ENCODE measurements around the gene KRTAP4-2.
"Not testable (repeated sequence)": the region's sequence is repeated elsewhere in the genome, so short reads cannot be mapped to it uniquely, and the experiment has no call there.

Gene KRTAP4-2

DNA sequence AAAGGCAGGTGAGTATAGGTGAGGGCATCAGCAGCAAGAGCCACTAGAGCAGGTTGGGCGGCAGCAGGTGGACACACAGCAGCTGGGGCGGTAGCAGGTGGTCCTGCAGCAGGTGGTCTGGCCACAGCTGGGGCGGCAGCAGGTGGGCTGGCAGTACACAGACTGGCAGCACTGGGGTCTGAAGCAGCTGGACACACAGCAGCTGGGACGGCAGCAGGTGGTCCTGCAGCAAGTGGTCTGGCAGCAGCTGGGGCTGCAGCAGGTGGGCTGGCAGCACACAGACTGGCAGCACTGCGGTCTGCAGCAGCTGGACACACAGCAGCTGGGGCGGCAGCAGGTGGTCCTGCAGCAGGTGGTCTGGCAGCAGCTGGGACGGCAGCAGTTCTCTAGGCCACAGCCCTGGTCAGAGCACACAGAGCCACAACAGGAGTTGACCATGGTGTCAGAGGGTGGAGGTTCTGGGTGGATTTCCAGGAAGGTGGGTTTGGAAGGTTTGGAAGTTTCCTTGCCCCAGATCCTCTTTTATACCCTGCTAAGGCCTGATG, at the start of gene KRTAP4-2:
Gene KRTAP4-2 (minus strand): TSS at position 495 of the 545 bp plus-strand sequence. CDS start 57 bp downstream, at position 438.
- DNase-seq (ENCODE audit: low spot score): no peak

DNA sequence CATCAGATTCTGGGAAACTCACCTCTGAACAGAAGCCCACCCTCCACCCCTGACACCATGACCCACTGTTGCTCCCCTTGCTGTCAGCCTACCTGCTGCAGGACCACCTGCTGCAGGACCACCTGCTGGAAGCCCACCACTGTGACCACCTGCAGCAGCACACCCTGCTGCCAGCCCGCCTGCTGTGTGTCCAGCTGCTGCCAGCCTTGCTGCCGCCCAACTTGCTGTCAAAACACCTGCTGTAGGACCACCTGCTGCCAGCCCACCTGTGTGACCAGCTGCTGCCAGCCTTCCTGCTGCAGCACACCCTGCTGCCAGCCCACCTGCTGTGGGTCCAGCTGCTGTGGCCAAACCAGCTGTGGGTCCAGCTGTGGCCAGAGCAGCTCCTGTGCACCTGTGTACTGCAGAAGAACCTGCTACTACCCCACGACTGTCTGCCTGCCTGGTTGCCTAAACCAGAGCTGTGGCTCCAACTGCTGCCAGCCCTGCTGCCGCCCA, 48.6 kb upstream of the KRTAP4-2 start, which contains the start of gene KRTAP9-2:
Gene KRTAP9-2 (plus strand): TSS at position 51 of the 498 bp plus-strand sequence. CDS start 7 bp downstream, at position 58.
- not testable (repeated sequence) for DNase-seq (ENCODE audit: low spot score)

DNA sequence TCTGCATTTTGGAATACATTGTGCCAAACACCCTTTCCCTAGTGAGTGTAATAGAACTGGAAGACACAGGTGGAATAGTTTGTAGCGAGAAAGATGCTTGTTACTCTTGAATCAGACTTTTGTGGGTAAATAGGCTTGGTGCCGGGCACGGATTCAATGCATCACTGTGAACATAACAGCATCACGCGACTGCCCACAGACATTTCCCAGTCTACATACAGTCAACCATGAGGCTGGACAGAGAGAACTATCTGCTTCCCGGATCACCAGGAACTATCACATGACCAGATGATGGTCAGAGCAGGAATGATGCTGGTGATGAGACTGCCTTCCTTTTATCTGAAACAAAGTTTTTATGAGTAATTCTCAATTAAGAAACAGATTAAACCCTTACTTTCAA, 48.0 kb upstream of the KRTAP4-2 start:
- DNase-seq (ENCODE audit: low spot score): no peak

DNA sequence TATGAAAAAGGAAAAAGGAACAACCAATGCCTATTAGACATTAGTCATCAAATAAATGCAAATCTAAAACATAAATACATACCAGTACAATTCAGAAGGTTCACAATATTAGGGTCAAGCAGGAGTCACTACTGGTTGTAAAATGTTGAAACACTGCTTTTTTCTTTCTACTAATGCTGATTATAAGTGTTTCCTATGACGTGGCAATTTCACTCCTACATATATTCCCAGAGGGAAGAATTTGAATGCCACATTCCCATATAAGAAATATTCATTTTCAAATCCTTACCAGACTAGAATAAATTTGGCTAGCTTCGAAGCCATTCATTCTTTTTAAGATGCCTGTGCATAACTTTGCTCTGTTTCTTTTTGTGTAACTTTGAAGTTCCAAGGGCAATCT, 45.8 kb upstream of the KRTAP4-2 start:
- DNase-seq (ENCODE audit: low spot score): no peak

DNA sequence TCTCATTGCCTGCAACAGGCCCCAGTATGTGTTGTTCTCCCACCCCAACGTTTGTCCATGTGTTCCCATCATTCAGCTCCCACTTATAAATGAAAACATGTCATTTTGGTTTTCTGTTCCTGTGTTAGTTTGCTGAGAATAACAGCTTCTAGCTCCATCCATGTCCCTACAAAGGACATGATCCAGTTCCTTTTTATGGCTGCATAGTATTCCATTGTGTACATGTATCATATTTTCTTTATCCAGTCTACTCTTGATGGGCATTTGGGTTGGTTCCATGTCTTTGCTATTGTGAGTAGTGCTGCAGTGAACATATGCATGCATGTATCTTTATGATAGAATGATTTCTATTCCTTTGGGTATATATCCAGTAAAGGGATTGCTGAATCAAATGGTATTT, 37.7 kb upstream of the KRTAP4-2 start:
- DNase-seq (ENCODE audit: low spot score): no peak

DNA sequence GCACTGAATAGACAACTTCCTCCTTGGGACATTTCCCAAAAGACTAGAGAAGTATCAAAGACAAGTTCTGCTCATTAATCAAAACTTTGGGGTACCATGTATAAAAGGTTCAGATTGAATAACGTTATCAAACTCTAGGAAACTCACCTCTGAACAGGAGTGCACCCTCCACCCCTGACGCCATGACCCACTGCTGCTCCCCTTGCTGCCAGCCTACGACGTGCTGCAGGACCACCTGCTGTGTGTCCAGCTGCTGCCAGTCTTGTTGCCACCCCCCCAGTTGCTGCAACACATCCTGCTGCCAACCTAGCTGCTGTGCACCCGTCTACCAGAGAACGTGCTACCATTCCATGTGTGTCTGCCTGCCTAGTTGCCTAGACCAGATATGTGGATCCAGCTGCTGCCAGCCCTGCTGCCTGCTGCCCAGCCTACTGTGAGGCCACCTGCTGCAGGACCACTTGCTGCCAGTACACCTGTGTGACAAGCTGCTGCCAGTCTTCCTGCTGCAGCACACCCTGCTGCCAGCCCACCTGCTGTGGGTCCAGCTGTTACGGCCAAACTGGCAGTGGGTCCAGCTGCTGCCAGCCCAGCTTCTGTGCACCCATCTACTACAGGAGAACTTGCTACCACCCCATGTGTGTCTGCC, 34.6 kb upstream of the KRTAP4-2 start:
- DNase-seq (ENCODE audit: low spot score): no peak

DNA sequence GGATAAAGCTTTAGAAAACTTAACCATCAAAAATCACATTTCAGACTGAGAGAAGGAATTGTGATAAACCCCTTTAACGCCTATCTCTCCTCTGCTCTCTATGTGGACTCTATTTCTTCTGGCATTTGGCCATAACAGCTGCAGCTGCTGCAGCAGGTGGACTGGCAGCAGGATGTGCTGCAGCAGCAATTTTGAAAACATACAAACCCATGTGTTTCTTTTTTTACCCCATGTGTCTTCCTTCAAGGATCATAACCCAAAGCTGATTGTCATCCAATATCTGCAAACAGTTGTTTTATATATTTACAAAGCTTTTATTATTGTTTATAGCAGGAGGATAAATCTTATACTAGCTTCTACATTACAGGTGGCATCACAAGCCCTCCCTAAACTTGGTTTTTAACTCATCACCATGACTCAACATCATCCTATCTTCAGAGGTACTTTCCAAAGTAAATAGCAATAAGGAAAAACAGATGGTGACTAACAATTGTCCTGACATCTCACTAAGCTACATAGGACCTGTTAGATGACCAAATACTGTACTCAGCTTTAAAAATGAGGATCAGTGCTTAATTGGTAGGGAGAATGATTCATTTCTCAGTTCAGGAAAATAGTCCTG, 33.9 kb upstream of the KRTAP4-2 start:
- no peak for DNase-seq (ENCODE audit: low spot score)

DNA sequence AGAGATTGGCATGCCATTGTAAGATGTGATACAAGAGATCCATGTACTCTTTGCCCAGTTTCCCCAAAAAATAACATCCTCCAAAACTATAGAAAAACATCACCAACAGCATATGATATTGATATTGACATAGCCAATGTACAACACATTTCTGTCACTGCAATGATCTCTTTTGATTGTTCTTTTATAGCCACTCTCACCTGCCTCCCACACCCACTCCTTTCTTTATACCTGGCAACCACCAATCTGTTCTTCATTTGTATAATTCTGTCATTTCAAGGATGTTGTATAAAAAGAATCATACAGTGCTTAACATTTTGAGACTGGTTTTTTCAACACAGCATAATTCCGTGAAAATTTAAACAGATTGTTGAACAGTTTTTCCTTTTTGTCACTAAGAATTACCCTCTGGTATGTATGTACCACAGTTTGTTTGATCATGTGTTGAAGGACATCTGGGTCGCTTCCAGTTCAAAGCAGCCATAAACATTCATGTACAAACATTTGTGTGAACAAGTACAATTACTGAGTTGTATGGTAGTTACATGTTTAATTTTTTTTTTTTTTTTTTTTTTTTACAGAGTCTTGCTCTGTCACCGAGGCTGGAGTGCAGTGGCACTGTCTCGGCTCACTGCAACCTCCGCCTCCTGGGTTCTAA, 21.5 kb upstream of the KRTAP4-2 start:
- no peak for DNase-seq (ENCODE audit: low spot score)

DNA sequence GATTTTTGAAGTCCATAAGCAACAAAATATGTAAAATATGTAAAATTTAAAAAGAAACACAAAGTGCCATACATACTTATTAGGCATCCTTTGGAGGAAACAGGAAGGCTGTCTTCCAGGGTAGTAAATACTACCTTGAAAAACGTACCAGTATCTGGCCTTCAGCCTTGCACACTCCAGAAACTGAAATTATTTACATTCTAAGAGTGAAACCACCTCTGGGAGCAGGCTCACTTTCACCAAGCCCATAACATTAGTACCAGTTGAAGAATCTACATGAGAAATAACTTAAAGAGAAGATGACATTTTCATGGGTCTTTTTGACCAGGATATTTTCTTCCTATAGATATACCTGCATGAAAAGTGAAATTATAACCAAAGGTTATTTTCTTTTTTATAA, 18.0 kb upstream of the KRTAP4-2 start:
- DNase-seq (ENCODE audit: low spot score): no peak

DNA sequence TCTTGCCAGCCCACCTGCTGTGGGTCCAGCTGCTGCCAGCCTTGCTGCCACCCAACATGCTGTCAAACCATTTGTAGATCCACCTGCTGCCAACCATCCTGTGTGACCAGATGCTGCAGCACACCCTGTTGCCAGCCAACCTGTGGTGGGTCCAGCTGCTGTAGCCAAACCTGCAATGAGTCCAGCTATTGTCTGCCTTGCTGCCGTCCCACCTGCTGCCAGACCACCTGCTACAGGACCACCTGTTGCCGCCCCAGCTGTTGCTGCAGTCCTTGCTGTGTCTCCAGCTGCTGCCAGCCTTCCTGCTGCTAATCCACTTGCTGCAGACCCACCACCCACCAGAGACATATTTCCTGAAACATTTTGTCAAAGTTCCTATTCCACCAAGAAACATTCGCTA, 12.3 kb upstream of the KRTAP4-2 start:
- DNase-seq (ENCODE audit: low spot score): no peak

DNA sequence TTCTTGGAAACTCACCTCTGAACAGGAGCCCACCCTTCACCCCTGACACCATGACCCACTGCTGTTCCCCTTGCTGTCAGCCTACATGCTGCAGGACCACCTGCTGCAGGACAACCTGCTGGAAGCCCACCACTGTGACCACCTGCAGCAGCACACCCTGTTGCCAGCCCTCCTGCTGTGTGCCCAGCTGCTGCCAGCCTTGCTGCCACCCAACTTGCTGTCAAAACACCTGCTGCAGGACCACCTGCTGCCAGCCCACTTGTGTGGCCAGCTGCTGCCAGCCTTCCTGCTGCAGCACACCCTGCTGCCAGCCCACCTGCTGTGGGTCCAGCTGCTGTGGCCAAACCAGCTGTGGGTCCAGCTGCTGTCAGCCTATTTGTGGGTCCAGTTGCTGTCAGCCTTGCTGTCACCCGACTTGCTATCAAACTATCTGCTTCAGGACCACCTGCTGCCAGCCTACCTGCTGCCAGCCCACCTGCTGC, 11.9 kb upstream of the KRTAP4-2 start, which contains the start of gene KRTAP9-1:
Gene KRTAP9-1 (plus strand): TSS at position 51 of the 482 bp plus-strand sequence. CDS start 0 bp downstream, at position 51.
- DNase-seq (ENCODE audit: low spot score): not testable (repeated sequence)

DNA sequence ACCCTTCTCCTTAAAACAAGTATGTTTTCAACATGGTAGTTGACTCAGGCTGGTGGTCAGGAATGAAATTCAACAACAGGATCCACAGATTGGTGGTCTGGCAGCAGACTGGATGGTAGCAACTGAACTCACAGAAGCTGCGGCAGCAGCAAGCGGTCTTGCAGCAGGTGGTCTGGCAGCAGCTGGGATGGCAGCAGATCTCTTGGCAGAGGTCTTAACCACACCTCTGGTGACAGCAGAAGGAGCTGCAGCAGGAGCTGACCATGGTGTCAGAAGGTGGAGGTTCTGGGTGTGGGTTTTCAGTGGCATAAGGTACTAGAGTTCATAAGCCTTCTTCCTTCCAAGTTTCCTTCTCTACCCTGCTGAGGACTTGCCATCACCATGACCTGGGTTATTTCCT, 8.9 kb upstream of the KRTAP4-2 start:
- no peak for DNase-seq (ENCODE audit: low spot score)

DNA sequence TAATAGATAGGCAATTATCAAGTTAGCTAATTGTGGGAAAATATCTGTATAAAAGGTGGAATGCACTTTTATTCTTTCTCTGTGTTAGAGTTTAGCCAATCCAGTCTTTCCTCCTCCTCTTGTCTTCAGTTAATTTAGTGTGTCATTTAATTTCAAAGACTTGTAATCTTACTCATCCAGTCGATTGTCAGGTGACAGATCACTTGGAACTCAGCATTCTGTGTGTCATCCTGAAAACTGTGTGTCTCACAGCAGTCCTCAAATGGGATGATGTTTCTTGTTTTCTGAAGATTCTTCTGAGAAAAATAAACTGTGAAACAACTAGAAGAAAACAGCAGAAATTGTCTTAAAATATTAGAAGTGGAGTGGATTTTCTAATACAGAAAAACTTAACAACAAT, 7.0 kb upstream of the KRTAP4-2 start:
- DNase-seq (ENCODE audit: low spot score): no peak

DNA sequence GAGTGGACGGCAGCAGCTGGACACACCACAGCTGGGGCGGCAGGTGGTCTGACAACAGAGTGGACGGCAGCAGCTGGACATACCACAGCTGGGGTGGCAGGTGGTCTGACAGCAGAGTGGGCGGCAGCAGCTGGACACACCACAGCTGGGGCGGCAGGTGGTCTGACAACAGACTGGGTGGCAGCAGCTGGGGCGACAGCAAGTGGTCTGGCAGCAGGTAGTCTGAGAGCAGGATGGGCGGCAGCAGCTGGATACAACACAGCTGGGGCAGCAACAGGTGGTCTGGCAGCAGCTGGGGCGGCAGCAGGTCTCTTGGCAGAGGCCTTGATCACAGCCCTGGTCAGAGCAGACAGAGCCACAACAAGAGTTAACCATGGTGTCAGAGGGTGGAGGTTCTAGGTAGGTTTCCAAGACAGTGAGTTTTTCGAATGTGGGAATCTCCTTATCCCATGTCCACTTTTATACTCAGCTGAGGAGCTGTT, 6.5 kb upstream of the KRTAP4-2 start, which contains the start of gene KRTAP4-1:
Gene KRTAP4-1 (minus strand): TSS at position 432 of the 482 bp plus-strand sequence. CDS start 57 bp downstream, at position 375.
- DNase-seq (ENCODE audit: low spot score): no peak

DNA sequence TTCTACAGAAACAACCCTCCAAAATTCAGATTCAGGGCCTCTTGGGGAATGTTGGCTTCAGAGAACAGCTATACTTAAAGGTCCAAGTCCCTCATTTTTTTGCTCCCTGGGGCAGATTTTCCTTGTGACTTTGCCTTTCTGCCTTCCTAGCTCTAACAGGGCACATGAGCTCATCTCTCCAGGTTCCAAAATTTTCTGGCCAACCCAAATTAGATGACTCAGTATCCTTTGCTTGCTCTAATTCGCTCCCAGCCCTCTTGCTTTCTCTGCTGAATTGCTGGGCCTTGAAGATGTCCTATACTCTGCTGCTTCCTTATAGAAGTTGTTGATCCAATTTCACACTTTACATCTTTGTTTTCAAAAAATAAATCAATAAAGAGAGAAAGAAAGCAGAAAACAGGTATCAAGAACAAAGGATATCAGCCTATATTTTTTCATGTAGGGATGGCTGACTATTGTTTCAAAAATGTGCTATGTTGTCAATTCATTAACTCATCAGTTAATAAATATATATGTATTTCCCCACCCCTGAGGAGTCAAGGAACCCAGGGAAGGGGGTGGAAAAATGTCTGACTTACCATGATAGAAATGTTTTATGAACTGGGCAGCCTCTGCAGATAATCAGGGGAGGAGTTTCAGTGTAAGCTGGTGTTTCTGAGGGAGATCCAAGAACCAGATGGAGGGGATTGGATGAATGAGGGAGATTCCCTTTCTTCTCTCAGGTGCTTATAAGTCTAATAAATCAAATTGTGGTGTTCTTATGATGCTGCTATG, 1.0 kb upstream of the KRTAP4-2 start:
- DNase-seq (ENCODE audit: low spot score): no peak

DNA sequence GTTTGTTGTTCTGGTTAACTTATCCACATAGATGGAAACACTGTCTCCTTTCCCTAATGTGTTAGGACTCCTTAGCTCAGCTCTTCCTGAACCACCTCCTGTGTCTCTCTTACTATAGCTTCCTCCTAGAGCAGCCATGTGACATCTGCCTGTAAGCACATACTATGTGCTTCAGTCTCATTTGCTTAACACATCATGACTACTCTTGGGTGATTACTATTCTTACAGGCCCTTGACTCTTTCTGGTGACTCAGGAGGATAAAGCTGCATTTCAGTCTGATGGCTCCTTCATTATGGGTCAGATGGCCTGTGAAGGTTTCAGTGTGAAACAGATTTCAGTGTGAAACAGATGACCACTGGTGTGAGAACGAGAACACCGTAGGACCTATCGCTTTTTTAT, 320 bp upstream of the KRTAP4-2 start:
- peak; percentile 21 for DNase-seq (ENCODE audit: low spot score)

DNA sequence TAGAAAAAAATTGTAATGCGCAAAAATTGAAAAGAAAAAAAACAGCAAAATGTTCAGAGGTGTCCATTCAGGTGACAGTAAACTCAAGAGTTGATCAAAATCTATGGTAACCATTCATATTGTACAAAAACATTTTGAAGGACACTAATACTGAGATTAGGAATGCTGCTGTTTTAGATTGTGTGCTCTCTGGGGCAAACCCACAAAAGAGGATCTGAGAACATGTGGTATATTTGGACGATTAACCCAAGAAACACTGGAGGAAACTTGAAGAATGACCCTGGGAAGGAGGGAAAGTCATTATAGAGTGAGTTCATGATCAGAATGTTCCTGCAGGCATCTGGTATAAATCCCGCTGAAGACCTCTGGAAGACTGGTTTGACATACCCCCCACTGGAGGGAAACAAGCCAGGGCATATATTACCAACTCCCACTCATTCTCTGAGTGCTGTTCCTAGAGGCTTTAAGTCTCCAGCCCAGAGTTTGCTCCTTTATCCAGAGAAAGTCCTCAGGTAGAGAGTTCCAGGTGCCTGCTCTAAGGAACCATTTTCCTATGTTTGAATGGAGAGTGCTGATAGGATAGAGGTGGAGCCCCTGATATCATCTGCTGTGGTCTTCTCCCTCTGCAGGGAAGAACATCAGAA, 1.2 kb downstream of the KRTAP4-2 start:
- peak; percentile 21 for DNase-seq (ENCODE audit: low spot score)

DNA sequence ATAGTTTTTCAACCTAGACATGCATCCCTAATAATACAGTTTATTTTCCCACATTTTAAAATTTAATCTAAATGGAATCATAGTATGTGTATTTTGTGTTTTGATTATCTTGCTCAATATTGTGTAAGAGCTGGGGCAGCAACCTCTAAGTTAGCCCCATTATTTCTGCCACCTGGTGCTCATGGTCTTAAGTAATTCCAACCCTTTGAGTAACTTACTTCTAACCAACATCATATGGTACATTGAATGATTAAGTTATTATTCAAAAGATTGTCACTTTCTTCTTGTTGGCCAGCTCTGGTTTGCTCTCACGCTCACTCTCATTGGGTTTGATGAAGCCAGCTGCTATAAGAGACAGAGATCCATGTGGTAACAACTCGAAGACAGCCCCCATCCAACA, 6.1 kb downstream of the KRTAP4-2 start:
- DNase-seq (ENCODE audit: low spot score): no peak

DNA sequence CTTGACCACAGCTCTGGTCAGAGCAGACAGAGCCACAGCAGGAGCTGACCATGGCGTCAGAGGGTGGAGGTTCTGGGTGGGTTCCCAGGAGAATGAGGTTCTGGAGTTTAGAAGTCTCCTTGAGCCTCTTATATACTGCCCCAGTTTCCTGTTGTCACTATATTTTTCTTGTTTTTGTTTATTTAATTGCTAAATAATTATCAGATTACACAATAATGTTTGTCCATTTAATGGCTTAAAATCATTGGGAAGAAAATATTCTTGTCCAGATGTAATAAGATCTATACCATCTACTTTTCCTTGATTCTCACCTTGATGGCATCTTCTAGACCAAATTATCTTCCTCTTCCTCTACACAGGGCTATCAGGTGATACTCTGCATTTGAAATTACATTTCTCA, 9.9 kb downstream of the KRTAP4-2 start, which contains the start of gene KRTAP4-3:
Gene KRTAP4-3 (minus strand): TSS at position 101 of the 400 bp plus-strand sequence. CDS start 49 bp downstream, at position 52.
- no peak for DNase-seq (ENCODE audit: low spot score)

DNA sequence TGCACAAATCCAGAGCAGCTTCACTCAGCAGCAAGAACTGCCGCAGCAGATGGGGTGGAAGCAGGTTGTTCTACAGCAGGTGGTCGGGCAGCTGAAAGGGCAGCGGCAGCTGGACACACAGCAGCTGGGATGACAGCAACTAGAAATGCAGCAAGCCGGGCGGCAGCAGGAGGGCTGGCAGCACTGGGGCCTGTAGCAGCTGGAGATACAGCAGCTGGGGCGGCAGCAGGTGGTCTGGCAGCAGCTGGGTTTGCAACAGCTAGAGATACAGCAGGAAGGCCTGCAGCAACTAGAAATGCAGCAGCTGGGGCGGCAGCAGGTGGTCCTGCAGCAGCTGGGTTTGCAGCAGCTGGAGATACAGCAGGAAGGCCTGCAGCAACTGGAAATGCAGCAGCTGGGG, 10.5 kb downstream of the KRTAP4-2 start:
- no peak for DNase-seq (ENCODE audit: low spot score)

DNA sequence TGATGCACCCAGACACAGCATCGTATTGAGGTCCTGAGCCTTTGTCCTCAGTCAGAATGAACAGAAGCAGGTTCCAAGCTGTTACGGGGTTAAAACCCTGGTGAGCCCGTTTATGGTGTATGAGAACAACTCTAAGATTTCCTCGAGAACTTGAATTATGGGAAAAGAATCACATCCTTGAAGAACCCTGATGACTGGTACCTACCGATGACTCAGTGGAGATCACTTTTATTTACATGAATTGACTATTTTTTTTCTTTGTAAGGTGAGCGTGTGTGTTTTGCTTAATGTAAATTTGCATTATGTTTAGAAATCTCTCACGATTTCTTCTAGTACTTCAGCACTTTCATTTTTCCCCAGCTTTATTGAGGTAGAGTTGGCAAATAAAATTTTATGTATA, 14.2 kb downstream of the KRTAP4-2 start:
- DNase-seq (ENCODE audit: low spot score): no peak

All from germinal center (tissue), 1 donor.